GM15510 (cell line): ENCODE results near the gene OR51M1.

Source experiments
- POLR2A ChIP-seq: IDR thresholded peaks from 3 replicates; pipeline ENCODE4 v1.6.1; 2011; ENCODE audit warnings: borderline replicate concordance; ENCODE audit not compliant: insufficient read length; ENCODE audit errors: extremely low read depth

The OR51M1 gene

DNA sequence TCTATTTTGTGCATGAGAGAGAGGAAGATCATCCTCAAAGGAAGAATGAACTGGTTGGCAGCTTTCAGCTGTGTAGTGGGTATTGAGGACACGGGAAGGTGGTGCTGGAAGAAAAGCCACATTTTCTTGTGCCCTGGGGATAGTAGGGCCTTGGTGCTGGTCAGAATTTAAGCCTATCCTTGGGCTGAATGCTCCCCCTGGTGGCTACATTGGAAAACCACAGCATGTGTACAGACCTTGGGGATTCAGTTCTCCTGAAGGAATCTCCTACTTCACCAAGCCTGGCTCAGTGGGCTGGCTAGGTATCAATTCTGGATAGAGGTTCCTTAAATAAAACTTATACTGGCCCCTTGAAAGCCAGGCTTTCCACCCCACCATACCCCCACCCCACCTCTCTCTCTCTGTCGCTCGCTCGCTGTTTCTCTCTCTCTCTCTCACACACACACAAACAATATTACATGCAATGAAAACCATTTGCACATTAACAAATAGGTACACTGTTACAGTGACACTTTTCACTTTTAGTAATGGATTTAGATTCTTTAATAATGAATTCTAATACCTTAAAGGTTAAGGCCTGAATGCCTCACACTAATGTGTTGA, 2.8 kb upstream of the OR51M1 start:
- TF ChIP-seq POLR2A = no peak

DNA sequence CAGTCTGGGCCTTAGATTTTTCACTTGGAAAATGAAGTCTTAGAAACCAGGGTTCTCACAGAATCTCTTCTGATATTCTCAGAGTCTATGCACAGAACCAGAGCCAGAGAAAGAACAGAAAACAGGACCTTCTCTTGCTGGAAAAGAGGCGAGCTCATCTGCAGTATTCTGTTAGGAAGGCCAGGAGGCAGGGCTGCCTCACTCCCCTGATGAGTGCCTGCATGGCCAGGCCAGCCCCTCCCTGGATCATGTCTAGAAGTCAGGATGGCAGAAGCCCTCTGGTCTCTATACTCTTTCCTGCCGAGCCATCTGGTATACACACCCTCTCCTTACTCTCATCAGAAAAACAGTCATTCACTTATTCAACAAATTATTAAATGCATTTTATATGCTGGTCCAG, 723 bp downstream of the OR51M1 start:
- TF ChIP-seq POLR2A = no peak

DNA sequence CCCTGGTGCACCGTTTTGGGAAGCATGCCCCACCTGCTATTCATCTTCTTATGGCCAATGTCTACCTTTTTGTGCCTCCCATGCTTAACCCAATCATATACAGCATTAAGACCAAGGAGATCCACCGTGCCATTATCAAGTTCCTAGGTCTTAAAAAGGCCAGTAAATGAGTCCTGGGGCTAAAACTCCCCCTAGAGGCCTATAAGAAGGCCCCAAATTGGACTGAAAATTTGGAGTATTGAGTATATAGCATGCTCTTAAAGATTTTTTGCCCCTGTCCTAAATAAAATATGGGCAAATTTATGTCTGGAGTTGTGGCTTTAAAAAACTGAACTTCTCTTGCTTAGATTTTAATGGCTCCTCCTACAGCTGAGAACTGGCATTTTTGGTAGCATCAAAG, 6.6 kb downstream of the OR51M1 start:
- TF ChIP-seq POLR2A = no peak

DNA sequence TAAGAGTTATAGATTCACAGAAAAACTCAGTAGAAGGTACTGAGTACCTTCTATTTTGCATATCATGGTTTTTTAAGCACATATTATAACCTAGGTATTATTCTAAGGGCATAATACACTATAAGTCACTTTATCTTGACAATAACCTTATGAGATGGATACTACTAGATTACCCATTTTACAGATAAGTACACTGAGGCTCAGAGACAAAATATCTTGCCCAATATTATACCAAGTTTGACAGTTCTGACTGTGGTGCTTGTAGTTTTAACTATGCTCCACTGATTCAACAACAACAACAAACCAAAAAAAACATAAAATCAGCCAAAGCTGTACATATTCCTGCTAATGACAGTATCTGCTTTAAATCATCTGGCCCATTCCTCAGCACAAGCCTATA, 10.5 kb downstream of the OR51M1 start:
- no peak for TF ChIP-seq POLR2A

DNA sequence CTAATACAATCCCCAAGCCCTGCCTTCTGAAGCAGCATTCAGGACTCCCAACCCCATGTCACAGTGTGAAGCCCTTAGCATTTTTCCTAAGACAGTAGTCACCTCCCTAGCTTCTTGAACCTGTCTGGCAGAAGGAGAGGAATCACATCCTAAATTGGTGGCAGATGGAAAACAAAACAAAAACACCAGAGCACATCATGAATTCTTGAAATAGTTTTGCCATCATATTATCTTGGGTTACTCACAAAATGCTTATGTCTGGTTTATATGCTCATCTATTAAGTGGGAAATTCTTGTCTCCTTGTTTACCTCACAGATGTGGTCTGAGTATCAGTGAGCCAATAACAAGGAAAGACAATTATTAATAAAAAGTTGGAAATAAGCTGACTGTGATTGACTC, 15.3 kb downstream of the OR51M1 start:
- no peak for TF ChIP-seq POLR2A

DNA sequence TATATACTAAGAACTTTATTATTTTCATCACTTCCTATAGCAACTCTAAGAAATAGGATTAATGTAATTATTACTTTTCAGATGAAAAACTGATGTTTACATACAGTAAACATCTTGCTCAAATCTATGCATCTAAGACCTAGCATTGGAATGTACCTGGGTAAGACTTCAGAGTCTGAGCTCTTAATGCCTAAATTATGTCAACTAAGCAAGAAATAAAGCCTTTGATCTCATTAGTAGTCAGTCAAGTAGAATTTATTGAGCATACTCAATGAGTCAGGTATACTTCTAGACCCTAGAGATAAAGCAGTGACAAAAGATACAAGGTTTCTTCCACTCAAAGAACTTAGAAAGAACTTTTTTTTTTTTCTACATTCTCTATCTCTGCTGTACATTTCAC, 21.6 kb downstream of the OR51M1 start:
- TF ChIP-seq POLR2A = no peak

DNA sequence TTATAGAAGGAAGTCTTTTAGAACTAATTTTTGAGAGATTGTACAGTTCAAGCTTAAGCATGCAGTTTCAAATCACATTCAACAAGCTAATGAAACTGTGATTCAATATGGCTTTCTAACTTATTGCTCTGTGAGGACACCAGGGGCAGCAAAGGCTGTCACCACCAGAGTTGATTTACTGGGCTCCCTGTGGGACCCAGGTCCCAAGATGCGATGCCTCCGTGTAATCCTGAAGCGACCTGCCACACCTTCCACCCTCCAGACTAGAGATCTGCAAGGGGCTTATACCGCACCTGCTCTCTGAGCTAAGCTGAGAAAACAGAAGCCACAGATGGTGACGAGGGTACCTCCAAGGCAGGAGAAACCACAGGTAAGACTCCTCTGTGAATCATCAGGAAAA, 37.4 kb downstream of the OR51M1 start:
- TF ChIP-seq POLR2A = no peak

DNA sequence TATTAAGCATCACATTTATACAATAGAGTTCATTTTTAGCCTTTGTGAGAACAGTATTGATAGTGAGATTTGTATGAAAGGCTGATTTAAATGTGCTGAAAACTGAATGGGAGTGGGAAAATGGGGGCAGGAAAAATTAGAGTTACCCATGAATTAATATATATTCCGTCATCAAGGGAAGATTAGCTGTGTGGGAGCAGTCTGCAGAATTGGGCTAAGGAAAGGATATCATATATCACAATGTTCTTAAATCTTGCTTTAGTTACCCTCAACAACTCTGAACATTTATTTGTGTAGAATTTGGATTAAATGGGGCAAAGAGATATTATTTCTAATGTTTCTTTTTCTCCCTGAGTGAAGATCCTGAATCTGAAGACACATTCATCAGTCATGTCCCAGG, 38.2 kb downstream of the OR51M1 start, which contains the start of gene OR51Q1:
Gene OR51Q1 (plus strand): TSS at position 301 of the 400 bp plus-strand sequence. CDS start 90 bp downstream, at position 391.
- no peak for TF ChIP-seq POLR2A

DNA sequence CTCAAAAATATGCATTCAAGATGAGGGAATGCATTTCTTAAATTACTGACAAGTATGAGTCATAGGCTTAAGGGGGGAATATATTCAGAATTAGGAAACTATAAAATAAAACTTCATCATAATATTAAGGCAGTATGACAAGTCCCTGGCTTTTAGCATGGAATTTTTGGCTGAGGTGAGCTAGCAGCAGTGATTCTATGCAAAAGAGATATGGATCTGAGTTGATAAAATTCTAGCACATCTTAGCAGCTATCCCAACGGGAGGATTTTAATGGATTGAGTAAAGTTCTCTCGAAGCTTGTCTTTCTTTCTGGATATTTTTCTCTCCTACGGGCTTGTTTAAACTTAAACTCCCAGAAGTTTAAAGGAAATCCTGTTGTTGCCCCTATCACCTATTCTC, 39.5 kb downstream of the OR51M1 start:
- TF ChIP-seq POLR2A = no peak

DNA sequence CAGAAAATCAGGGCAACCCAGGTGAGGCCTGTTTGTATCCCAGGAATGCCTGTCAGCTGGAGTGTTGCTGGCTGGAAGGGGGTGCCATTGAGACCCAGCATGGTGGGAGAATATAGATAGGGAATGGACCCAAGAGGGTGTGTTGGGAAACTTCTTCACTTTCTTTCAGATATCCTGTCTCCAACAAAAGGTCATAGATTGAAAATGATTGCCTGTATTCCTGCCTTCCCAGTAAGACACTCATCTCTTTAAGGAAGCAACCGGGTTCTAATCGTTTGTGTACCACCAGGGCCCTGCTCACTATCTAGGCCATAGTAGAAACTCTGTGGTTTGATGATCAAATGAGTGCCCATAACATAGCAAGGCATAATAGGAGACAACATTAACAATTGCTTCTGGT, 57.8 kb downstream of the OR51M1 start, which contains the start of gene OR51I1:
Gene OR51I1 (minus strand): TSS at position 101 of the 400 bp plus-strand sequence. CDS start 0 bp downstream, at position 101.
- TF ChIP-seq POLR2A = no peak
